GM12872 (cell line): ENCODE data around the gene LRRC61.

ENCODE experiments used
- TF ChIP-seq, protein P1 (sequence below): IDR thresholded peaks from 3 replicates; pipeline ENCODE4 v1.5.1; 2011; ENCODE audit warnings: low read depth, mild to moderate bottlenecking, low read length, moderate library complexity; ENCODE audit not compliant: insufficient read depth

The LRRC61 gene

DNA sequence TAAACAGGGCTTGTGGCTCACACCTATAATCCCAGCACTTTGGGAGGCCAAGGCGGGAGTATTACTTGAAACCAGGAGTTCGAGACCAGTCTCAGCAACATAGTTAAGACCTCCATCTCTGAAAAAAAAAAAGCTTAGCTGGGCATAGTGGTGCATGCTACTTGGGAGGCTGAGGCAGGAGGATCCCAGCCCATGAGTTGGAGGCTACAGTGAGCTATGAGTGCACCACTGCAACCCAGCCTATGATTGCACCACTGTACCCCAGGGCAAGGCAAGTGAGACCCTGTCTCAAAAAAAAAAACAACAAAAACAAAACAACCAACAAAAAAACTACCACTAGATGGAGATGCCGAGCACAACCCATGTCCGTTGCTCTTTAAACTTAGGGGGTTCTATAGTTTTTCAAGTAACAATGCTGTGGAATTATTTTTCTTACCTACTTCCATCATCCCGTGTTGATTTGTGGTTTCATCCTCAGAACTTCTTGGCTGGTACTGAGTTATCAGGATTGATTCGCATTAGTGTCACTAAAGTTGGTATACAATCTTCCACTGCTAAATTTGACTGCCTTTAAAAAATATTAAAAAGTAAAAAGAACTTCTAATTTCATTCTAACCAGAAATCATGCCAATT, 33.2 kb downstream of the LRRC61 start:
- TF ChIP-seq, protein P1, sequence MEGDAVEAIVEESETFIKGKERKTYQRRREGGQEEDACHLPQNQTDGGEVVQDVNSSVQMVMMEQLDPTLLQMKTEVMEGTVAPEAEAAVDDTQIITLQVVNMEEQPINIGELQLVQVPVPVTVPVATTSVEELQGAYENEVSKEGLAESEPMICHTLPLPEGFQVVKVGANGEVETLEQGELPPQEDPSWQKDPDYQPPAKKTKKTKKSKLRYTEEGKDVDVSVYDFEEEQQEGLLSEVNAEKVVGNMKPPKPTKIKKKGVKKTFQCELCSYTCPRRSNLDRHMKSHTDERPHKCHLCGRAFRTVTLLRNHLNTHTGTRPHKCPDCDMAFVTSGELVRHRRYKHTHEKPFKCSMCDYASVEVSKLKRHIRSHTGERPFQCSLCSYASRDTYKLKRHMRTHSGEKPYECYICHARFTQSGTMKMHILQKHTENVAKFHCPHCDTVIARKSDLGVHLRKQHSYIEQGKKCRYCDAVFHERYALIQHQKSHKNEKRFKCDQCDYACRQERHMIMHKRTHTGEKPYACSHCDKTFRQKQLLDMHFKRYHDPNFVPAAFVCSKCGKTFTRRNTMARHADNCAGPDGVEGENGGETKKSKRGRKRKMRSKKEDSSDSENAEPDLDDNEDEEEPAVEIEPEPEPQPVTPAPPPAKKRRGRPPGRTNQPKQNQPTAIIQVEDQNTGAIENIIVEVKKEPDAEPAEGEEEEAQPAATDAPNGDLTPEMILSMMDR: peak; percentile 76

DNA sequence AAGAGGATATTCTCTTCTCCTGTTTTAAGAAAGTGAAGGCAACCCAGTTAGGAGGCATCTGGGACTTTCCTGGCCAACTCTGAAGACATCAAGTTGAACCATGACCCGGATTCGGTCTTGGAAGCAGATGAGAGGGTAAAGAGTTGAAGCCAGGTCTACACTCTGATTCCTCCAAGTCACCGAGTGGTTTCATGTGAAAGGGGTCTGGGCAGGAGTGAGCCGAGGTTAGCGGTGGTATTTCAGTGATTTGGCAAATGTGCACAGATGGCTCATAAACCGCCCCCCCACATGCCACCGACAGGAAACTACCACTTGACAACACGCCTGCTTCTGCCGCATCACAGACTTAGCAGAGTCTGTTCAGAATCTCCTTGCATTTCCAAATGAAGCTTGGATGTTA, 34.1 kb downstream of the LRRC61 start:
- TF ChIP-seq, protein P1: no peak

GRCh38 chr7:150357771-150358427, 34.7 kb downstream of the LRRC61 start:
- TF ChIP-seq, protein P1: no peak

DNA sequence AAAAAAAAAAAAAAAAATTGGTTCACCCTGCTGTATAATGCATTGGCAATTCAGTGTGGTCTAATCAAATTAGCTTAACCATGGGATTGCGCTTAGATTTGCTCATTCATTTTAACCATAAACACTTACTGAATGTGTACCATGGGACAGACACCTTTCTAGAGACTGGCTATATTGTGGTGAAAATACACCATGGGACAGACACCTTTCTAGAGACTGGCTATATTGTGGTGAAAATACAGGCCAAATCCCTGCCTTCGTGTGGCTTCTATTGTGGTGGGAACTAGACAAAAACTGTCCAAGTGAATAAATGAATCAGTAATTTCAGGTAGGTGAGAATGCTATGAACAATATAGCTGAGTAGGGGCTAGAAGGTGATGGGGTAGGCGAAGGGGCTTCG, 35.3 kb downstream of the LRRC61 start:
- TF ChIP-seq, protein P1: no peak

DNA sequence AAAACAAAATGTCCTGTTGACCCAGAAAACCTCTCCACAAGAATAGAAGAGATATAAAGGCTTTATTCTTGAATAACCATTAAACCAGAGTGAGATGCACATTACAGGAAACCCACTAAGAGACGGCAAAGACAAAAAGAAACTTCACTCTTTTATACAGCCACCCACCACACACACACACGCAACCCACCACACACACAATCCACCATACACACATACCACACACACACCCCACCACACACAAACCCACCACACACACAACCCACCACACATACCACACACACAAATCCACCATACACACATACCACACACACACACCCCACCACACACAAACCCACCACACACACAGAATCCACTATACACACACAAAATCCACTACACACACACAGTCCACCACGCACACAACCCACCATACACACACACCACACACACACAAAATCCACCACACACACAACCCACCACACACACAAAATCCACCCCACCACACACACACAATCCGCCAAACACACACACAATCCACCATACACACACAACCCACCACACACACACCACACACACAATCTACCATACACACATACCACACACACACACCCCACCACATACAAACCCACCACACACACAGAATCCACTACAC, 36.0 kb downstream of the LRRC61 start:
- TF ChIP-seq, protein P1: no peak

DNA sequence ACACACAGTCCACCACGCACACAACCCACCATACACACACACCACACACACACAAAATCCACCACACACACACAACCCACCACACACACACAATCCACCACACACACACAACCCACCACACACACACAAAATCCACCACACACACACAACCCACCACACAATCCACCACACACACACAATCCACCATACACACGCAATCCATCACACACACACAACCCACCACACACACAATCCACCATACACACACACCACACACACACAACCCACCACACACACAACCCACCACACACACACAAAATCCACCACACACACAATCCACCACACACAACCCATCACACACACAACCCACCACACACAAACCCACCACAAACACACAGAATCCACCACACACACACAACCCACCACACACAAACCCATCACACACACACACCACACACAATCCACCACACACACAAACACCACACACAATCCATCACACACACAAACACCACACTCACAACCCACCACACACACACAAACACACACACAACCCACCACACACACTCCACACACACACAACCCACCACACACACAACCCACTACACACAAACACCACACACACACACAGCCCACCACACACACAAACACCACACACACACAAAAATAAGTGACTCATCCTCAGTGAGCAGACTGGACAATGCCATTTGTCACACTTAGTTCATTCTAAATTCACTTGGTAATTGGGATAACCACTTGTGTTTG, 36.6 kb downstream of the LRRC61 start:
- TF ChIP-seq, protein P1: no peak
